Suppressor macrophage treated with lipopolysaccharide for 1 hour (primary cell): ENCODE measurements around the gene CLDN4.
"Not testable (repeated sequence)": the region's sequence is repeated elsewhere in the genome, so short reads cannot be mapped to it uniquely, and the experiment has no call there.

Source experiments
- DNase-seq, 3 donors: peaks; one replicate each; pipeline ENCODE4 v3.0.0-alpha.2; 2020 to 2022

The CLDN4 gene

DNA sequence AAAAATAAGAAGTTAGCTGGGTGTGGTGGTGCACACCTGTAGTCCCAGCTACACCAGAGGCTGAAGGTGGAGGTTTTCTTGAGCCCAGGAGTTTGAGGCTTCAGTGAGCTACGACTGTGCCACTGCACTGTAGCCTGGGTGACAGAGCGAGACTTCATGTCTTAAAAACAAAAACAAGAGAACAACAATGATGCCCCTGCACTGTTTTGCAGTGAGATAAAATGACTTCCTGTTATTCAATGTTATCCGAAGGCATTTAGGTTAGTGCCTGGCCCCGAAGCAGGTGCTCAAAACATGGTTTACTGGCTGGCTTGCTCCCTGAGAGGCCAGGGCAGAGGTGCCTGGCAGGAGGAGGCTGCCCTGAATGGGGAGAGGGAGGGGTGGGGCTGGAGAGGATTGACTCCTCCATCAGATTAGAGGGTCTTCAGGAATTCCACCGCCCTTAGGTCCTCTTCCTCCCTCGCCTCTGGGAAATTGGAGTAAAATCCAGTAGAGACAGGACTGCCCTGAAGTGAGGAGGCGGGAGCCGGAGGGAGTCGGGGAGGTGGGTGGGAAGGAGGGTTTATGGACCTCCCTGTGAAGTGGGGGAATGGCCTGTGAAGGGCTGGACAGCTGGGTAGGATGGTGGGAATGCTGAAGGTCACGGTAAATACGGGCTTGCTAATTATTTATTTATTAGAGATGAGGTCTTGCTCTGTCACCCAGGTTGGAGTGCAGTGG is 6.8 kb upstream of the CLDN4 start:
- DNase-seq: no peak

DNA sequence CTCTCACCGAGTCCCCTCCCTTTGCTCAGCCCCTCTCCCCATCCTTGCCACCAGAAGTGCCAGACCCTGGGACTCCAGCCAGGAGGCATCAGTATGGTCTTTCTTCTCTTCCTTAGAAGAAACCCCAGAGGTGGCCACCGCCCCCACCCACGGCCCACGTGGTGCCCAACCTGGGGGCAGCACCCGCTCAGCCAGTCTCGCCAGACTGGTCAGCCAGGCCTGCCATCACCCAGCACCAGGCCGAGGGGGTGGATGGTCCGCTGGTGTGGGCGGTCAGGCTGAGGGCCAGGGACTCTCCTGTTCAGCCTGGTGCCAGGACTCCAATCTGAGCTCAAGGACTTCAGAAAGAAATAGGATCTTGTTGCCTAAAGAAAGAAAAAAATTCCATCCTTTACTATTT is 5.8 kb upstream of the CLDN4 start:
- DNase-seq: peak in 2 of 3 donors; percentile 10 to 34

DNA sequence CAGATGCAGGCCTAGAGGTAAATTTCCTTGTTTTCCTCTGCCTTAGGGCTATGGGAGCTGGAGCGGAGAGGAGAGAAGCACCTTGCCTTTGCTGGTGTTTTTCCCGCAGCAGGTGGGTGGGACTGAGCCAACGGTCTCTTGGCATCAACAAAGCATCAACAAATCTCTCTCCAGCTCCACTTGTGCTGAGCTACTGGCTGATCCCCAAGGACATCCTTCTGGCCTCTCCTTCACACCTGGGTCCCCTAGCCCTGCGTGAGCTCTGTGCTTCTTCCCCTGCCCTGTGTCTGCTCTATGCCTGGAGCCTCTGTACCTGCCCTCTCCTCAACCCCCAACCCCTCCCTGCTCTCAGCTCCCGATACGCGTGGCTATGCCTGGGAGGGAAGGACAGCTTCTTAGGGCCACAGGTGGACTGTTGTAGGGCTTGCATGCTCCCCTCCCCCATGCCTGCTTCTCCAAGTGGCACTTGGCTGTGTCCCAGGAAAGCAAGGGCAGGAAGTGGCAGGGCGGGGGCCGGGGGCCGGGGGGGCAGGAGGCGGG is 3.2 kb upstream of the CLDN4 start:
- DNase-seq: no peak

DNA sequence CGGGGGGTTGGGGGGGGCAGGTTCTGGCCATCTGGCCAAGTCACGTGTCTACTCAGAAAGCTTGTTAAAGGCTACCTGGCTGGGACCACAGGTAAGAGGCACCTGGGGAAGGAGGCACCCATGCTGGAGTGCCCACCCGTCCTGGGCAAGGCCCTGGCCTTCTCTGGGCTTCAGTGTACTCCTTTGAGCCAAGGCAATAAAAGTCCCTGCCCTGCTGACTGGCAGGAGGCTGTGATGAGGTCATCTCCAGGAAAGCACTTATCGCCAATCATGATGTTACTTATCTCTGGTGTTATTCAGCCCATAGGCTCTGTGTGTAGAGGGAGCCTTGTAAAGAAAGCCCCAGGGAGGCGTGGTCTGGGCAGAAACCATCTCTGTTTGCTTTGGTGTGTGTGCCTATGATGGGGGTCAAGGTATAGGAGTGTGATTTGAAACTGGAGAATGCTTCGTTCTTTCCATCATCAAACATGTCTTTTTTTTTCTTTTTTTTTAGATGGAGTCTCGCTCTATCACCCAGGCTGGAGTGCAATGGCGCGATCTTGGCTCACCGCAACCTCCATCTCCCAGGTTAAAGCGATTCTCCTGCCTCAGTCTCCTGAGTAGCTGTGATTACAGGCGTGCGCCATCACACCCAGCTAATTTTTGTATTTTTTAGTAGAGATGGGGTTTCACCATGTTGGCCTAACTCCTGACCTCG is 2.5 kb upstream of the CLDN4 start:
- peak; percentile 75 to 81 (median 76) for DNase-seq

DNA sequence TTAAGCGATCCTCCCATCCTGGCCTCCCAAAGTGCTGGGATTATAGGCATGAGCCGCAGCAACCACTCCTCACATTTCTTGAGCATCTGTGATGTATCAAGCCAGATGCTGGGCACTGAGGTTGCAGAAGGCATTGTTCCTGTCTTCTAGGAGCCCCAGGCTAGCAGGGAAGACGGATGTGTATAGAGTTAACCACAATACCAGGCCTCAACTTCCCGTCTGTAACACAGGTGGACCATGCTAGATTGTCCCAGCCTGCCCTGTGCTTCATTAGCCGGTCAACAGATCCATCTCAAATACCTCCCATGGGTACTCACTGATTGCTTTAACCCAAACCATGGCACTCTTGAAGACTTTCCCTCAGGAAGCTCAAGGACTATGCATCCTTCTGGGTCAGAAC is 1.8 kb upstream of the CLDN4 start:
- DNase-seq: no peak

DNA sequence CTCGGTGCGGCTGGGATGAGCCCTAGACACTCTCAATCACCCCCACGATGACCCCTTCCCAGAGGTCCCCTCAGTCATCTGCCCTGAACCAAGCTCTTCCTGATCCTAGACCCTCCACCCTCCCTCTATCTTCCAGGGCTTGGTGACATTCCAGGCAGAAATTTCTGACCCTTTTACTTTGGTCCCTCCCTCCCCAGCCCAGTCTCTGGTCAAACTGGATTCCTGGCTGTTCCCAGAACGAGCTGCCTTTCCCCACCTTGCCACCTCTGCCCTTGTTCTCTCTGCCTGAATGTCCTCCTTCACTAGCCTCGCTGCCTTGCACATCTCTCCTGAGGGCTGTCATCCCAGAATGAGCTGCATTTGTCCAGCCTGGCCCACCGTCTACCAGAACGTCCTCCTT is 1.3 kb upstream of the CLDN4 start:
- no peak for DNase-seq

DNA sequence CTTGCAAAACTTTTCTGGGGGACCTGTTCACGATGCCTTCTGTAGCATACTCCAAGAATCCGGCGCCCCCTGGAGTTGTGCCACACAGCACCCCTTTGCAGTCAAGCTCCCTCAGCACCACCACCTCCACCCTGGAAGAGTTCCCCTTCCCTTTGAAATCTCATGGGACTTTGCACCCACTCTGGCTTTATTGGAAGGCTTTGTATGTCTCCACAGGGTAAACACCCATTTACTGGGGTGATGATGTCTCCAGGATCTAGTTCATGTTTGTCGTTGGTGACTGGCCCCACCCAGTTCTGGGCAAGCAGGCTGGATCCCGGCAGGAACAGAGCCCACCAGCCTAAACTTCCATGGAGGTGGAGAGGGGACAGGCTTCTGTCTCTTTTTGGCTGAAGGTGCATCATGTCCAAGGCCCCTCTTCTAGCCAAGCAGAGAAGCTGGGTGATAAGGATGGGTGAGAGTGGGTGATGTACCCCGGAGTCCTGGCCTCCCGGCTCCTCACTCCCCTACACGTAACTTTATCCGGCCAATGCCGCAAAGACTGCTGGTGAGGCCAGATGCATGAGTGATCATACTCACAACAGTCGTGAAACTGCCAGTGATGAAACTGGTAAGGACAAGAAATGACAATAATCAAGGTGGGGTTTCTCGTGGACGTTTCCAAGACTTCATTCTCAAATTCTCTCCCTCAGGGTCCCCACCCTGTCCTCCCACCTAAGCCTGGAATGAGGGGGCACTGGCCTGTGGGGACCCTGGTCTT is 695 bp upstream of the CLDN4 start:
- no peak for DNase-seq

DNA sequence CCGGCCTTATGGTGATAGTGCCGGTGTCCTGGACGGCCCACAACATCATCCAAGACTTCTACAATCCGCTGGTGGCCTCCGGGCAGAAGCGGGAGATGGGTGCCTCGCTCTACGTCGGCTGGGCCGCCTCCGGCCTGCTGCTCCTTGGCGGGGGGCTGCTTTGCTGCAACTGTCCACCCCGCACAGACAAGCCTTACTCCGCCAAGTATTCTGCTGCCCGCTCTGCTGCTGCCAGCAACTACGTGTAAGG is 713 bp downstream of the CLDN4 start:
- DNase-seq: no peak

DNA sequence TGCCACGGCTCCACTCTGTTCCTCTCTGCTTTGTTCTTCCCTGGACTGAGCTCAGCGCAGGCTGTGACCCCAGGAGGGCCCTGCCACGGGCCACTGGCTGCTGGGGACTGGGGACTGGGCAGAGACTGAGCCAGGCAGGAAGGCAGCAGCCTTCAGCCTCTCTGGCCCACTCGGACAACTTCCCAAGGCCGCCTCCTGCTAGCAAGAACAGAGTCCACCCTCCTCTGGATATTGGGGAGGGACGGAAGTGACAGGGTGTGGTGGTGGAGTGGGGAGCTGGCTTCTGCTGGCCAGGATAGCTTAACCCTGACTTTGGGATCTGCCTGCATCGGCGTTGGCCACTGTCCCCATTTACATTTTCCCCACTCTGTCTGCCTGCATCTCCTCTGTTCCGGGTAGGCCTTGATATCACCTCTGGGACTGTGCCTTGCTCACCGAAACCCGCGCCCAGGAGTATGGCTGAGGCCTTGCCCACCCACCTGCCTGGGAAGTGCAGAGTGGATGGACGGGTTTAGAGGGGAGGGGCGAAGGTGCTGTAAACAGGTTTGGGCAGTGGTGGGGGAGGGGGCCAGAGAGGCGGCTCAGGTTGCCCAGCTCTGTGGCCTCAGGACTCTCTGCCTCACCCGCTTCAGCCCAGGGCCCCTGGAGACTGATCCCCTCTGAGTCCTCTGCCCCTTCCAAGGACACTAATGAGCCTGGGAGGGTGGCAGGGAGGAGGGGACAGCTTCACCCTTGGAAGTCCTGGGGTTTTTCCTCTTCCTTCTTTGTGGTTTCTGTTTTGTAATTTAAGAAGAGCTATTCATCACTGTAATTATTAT is 1.2 kb downstream of the CLDN4 start:
- peak; percentile 71 to 79 (median 75) for DNase-seq

DNA sequence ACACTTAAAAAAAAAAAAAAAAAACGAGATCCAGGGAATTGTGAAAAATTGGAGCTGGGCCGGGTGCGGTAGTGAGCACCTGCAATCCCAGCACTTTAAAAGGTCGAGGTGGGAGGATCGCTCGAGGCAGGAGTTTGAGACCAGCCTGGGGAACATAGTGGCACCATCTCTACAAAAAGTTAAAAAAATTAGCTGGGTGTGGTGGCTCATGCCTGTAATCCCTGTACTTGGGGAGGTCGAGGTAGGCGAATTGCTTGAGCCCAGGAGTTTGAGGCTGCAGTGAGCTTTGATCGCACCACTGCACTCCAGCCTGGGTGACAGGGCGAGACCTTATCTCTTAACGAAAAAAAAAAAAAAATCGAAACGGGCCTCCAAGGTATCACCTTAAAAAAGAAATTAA is 2.0 kb downstream of the CLDN4 start:
- DNase-seq: no peak

DNA sequence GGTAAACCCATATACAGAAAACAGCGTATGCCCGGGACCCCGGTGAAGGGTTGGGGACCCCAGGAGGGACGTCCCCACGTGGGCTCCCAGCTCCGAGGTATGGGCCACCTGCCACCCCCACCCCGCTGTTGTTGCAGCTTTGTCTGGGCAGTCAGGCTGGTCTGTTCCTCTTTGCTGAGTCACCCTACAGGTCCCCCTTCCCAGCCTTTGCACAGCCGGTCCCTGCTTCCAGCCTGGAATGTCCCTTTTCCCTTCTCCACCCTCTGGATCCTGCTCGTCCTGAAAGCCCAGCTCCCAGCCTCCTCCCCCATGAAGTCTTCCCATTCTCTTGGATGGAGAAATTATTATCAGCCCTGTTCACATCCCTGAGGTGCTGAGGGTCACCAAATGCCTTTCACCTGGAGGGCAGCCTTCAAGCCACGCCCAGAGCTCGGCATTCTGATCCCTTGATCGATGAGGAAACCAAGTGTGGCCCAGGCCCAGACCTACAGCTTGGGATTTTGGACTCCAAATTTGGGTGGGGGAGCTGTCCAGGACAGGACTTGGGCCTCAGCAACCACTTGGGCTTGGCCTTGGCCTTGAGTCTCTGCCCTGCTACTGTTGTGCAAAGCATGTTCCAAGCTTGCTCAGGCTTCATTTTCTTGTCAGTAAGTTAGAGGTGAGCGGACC is 2.6 kb downstream of the CLDN4 start:
- DNase-seq: no peak

DNA sequence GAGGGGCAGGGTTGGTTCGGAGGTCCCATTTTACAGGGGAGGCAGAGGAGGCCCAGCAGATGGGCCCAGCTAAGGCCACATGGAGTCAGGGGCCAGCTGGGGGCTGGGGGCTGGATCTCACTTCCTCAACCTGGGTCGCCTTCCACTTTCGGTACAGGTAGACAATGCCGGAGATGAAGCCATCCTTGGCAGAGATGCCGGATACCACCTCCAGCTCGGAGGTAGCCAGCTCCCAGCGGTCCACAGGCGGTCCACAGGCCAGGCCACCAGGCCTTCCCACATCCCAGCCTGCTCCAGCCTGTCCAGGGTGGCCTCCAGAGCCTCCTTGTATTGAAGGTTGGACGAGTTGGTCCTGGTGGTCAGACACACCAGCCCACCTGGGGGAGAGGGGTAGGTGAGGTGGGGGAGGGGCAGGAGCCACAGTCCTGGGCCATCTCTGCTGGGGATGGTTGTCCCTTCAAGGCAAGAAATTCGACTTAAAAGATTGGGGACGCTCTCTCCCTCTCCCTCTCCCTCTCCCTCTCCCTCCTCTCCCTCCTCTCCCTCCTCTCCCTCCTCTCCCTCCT is 3.9 kb downstream of the CLDN4 start:
- no peak for DNase-seq

DNA sequence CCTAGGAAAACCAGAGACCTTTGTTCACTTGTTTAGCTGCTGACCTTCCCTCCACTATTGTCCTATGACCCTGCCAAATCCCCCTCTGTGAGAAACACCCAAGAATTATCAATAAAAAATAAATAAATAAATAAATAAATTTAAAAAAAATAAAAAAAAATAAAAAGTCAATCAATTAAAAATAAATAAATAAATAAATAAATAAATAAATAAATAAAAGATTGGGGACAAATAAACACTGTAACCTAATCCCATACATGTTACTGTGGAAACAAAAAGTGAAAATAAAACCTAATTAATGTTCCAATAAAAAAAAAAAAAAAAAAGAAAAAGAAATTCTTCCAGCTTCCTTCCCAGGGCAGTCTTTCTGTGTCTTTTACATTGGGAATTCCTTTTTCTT is 6.4 kb downstream of the CLDN4 start:
- not testable (repeated sequence) for DNase-seq

DNA sequence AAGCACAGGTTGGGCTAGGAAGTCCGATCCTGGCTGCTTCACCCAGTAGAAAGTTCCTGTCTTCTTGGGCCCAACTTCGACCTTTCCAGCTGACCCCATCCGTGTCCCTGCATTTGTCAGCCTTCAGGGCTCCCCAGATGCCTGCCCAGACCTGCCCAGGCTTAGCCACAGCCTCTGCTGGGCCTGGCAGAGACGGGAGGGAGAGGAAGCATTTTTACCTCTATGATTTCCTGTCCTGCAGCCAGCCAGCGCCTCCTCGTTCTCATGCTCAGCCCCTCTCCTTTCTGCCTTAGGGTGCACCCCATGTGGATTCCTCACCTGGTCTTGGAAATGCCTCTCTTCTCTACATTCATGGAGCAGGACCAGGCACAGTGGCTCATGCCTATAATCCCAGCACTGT is 7.8 kb downstream of the CLDN4 start:
- no peak for DNase-seq

DNA sequence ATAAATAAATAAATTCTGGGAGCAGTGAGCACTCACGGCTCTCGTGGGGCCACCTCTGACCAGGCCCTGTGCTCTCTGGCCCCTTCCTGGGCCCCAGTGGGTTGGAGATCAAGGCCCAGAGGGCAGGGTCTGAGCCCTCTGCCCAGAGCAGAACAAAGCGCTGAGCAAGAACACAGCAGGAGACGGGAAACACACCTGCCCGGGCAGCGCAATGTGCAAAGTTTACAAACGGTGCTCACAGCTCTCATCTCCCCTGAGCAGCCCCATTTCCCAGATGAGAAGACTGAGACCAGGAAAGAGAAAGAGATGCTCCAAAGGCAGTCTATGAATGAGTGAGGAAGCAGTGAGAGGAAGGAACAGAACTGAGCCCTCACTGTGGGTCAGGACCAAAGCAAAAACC is 8.5 kb downstream of the CLDN4 start:
- no peak for DNase-seq

DNA sequence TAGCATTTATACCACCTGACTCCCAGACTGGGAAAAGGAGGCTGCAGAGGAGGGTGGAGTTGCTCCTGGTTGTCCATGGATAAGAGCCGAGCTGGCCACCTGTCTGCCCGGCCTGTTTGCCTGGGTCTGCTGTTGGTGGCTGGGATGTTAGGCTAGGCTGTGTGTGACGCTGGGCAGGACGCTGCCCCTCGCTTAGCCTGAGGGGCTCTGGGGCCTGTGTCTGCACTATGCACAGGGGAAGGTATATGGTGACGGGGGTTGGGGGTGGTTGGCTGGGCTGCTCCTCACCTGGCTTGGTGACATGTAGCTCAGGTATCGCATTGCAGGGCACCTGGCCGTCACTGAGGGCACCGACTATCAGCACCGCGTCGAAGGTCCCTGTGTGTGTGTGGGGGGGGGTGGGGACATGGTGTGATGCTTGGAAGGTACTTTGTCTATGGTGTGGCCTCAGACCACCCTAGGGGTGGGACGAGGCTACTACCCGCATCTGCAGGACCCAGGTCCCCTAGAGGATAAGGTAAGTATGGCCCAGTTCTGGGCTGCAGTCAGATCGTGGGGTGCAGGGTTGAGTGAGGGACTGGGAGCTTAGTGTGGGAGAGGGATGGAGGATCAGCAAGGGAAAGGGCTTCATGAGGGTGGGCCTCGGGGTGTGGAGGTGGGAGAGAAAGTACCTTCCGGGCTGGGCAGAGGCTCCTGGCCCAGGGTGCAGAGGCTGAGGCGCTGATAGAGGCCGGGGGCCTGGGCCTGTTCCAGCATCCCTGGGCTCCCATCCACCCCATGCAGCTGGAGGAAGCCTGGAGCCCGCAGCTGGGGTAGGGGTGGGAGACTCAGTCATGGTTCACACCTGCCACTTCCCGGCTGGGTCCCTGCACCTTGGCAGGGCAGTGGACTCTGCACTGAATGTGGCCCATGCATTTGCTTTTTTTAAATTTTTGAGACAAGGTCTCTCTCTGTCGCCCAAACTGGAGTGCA is 9.2 kb downstream of the CLDN4 start:
- no peak for DNase-seq

DNA sequence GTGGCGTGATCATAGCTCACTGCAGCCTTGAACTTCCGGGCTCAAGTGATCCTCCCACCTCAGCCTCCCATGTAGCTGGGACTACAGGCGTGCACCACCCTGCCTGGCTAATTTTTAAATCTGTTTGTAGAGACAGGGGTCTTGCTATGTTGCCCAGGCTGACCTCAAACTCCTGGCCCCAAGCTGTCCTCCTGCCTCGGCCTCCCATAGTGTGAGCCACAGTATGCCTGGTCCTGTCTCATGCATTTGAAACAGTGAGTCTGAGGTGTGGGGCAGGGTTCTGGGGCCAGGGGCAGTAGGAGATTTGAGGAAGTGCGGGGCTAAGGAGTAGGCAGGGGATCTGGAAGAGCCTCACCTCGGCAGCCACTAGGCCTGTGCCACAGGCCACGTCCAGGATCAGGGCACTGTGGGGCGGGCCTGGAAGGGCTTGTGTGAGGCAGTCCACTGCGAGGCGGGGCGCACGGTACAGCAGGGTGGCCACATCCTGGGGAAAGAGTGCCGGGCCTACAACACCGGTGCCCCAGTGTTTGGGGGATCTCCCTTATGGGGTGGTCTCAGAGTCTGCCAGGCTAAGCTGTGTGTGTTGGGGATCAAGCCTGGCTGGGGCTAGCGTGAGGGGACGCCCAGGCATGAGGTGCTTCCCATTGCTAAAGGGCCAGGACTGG is 10.1 kb downstream of the CLDN4 start:
- no peak for DNase-seq

DNA sequence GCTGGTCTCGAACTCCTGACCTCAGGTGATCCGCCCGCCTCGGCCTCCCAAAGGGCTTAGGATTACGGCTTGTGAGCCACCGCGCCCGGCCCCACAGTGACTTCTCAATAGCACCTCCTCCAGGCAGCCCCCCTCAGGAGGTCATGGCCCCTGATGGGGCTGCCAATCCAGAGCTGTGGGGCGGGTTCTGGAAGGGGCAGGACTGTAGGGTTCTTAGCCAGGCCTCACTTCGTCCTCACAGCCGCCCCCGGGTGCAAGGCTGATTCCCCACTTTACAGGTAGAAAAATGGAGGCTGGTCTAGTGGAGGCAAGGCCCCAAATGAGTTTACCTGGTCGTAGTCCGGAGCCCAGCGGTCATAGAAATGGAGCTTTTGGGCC is 10.9 kb downstream of the CLDN4 start:
- no peak for DNase-seq

DNA sequence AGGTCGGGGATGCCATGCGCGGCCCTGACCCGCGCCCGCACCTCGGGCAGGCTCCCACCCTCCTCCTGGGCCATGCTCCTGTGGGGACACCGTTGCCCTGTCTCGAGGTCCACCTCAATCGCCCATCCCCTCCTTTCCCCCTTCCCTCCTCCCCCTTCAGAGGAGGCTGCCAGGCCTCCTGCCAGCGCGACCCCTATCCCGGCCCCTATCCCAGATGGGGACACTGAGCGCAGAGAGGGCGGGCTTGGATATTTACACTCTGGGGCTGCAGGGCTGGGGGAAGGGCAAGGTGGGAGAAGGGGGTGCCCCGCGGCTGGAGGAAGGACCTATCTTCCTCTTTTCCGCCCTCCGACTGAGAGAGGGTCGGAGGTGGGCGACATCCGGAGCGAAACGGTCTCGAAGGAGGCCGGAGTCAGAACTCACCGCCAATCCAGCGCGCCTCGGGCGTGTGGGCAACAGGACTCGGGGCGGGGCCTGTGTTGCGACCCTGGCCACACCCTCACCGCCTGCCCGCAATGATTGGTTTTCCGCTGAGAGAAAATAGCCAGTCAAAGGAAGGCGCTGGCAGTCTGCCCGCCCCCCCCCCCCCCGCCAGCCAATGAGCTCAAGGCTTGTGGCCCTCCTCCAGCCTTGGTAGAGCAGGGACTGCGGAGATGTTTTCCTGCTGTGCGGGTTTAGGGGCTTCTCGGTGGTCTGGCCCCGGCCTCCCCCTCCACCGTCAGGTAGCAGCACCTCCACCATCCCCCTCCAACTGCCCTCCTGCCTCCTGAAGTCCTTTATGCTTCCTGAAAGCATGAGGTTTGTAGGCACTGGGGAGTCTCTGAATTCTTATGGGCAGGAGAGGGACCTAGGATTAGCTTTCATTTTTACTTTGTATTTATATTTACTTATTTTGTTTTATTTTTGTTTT is 11.5 kb downstream of the CLDN4 start, which contains the start of gene METTL27:
Gene METTL27, minus strand, starts transcription at position 450 of the 910 bp plus-strand sequence. Its CDS starts 376 bp downstream, at position 74.
- DNase-seq: peak; percentile 94 to 96 (median 95)
